ENCODE measurements around the gene DOCK11.

Gene DOCK11

GRCh38 chrX:118634336-118634735 lies 138.7 kb downstream of the DOCK11 start:
- no peak for DNase-seq

- DNase-seq, result no peak
Observed at GRCh38 chrX:118637997-118638396, 142.4 kb downstream of the DOCK11 start.

- peak; percentile 29 for DNase-seq
Observed at GRCh38 chrX:118644378-118644777, 148.8 kb downstream of the DOCK11 start.

- DNase-seq, result no peak
Observed at GRCh38 chrX:118652717-118653116, 157.1 kb downstream of the DOCK11 start.

- no peak for DNase-seq
Observed at GRCh38 chrX:118654331-118654730, 158.7 kb downstream of the DOCK11 start.

- DNase-seq, result no peak
Observed at GRCh38 chrX:118655561-118656246, 160.1 kb downstream of the DOCK11 start.

GRCh38 chrX:118657413-118657812 lies 161.8 kb downstream of the DOCK11 start:
- DNase-seq, result no peak

GRCh38 chrX:118660085-118660484 lies 164.5 kb downstream of the DOCK11 start:
- no peak for DNase-seq

GRCh38 chrX:118665204-118665603 lies 169.6 kb downstream of the DOCK11 start:
- no peak for DNase-seq

- no peak for DNase-seq
Observed at GRCh38 chrX:118666521-118666920, 170.9 kb downstream of the DOCK11 start.

- DNase-seq, result no peak
Observed at GRCh38 chrX:118669435-118669834, 173.8 kb downstream of the DOCK11 start.

GRCh38 chrX:118675326-118675965 lies 179.8 kb downstream of the DOCK11 start:
- DNase-seq, result no peak

- no peak for DNase-seq
Observed at GRCh38 chrX:118675966-118676349, 180.3 kb downstream of the DOCK11 start.

- DNase-seq, result no peak
Observed at GRCh38 chrX:118677318-118677717, 181.7 kb downstream of the DOCK11 start.

- no peak for DNase-seq
Observed at GRCh38 chrX:118679290-118679689, 183.7 kb downstream of the DOCK11 start.

- peak; percentile 63 for DNase-seq
Observed at GRCh38 chrX:118682258-118683014, 186.8 kb downstream of the DOCK11 start.

- no peak for DNase-seq
Observed at GRCh38 chrX:118685393-118685792, 189.8 kb downstream of the DOCK11 start.

- DNase-seq, result no peak
Observed at GRCh38 chrX:118688935-118689334, 193.3 kb downstream of the DOCK11 start.

- no peak for DNase-seq
Observed at GRCh38 chrX:118693843-118694242, 198.2 kb downstream of the DOCK11 start.

GRCh38 chrX:118694638-118695037 lies 199.0 kb downstream of the DOCK11 start:
- no peak for DNase-seq

GRCh38 chrX:118698516-118699170 lies 203.0 kb downstream of the DOCK11 start:
- no peak for DNase-seq

GRCh38 chrX:118702741-118703140 lies 207.1 kb downstream of the DOCK11 start:
- no peak for DNase-seq

- DNase-seq, result no peak
Observed at GRCh38 chrX:118706681-118707080, 211.1 kb downstream of the DOCK11 start.

- no peak for DNase-seq
Observed at GRCh38 chrX:118714521-118714920, 218.9 kb downstream of the DOCK11 start.

All from SHP77 treated with DMSO at 0.1 percent for 48 hours (cell line).